Thoracic aorta (tissue), 2 donors: ENCODE results near the gene DYNC1H1. TPM values are rescaled to one million over a fixed set of nuclear protein-coding genes. Genes with fewer than 3 reads are reported as not detected.
"Not testable (repeated sequence)": the region's sequence is repeated elsewhere in the genome, so short reads cannot be mapped to it uniquely, and the experiment has no call there.

Experiments
- ATAC-seq: fragments of 150-250 bp; one replicate; pipeline ENCODE4 v1.8.0; 2017; ENCODE audit warnings: low read depth; ENCODE audit not compliant: insufficient number of reproducible peaks, low FRiP score
- DNase-seq: peaks from one replicate; pipeline ENCODE4 v3.0.0-alpha.2; 2020; ENCODE audit warnings: low spot score
- H3K27ac ChIP-seq, 2 donors: fragments of 200-600 bp; sonication (generic); 1 replicate in 1 of 2; 2 replicates in 1 of 2; pipeline ENCODE4 v1.5.1; 2016; ENCODE audit warnings: mild to moderate bottlenecking in 2 of 2, moderate library complexity in 2 of 2
- H3K27me3 ChIP-seq: fragments of 200-600 bp; sonication (generic); replicated peaks from 2 replicates; pipeline ENCODE4 v1.6.0; 2016; ENCODE audit warnings: mild to moderate bottlenecking; ENCODE audit not compliant: insufficient read depth
- H3K36me3 ChIP-seq: fragments of 200-600 bp; sonication (generic); one replicate; pipeline ENCODE4 v1.5.1; 2016
- H3K4me1 ChIP-seq, 2 donors: fragments of 200-600 bp; sonication (generic); 1 replicate in 1 of 2; 2 replicates in 1 of 2; pipeline versions ENCODE4 v1.5.1 to v1.6.0; 2016; ENCODE audit warnings: low read depth in 2 of 2, mild to moderate bottlenecking in 1 of 2; ENCODE audit not compliant: control insufficient read depth in 1 of 2
- H3K4me3 ChIP-seq: fragments of 200-600 bp; sonication (generic); 2 replicates; pipeline ENCODE4 v1.5.1; 2016; ENCODE audit warnings: mild to moderate bottlenecking
- H3K9me3 ChIP-seq: fragments of 200-600 bp; sonication (generic); 2 replicates; pipeline ENCODE4 v1.5.1; 2016
- CTCF ChIP-seq: fragments of 200-600 bp; sonication (generic); IDR thresholded peaks from one replicate; pipeline ENCODE4 v1.5.1; 2019; ENCODE audit warnings: antibody characterized with exemption
- total RNA-seq, 2 donors: library from RNA; depleted of rRNA; stranded (reverse); fragments of >200 nt; gene quantifications; one replicate each; pipeline versions ENCODE4 v1.1.0 to v1.2.3, GENCODE V29; 2016

The DYNC1H1 gene
- total RNA-seq, 2 donors from 2014 or later = 517 to 555 TPM

- no peak overlapping the region for H3K4me3 ChIP-seq
- peaks cover 0 to 9% of the 10 kb centered on the region in 2 donors for H3K4me1 ChIP-seq
- TF ChIP-seq CTCF = no peak
- no peak overlapping the region for H3K27ac ChIP-seq
- no peak for DNase-seq
- H3K36me3 ChIP-seq = peaks cover 10% of the 10 kb centered on the region
- ATAC-seq = no peak
- H3K27me3 ChIP-seq = no peaks in the 10 kb centered on the region
- H3K9me3 ChIP-seq = no peaks in the 10 kb centered on the region
Measured at GRCh38 chr14:102075155-102075554, 110.8 kb downstream of the DYNC1H1 start.

DNA sequence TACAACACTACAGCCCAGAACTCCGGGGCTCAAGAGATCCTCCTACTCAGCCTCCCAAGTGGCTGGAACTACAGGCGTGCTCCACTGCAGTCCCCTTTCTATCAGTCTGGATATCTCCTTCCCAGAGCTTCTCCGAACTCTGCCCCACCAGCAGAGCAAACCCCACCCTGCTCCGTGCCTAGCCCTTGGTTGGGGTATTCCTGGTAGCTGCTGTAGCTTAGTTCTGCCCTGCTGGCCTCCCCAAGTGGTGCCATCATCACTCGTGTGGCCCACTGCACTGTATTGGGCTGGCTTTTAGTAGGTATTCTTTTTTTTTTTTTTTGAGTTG is 113.0 kb downstream of the DYNC1H1 start:
- Histone ChIP-seq H3K9me3 (no peaks in the 10 kb centered on the region), H3K27me3 (no peaks in the 10 kb centered on the region), H3K36me3 (peaks cover 31% of the 10 kb centered on the region), H3K4me3 (no peak overlapping the region), H3K4me1 (peaks cover 0 to 7% of the 10 kb centered on the region in 2 donors), H3K27ac (no peak overlapping the region)
- DNase-seq = no peak
- no peak for TF ChIP-seq CTCF
- ATAC-seq = no peak

GRCh38 chr14:102078361-102078791 is 114.0 kb downstream of the DYNC1H1 start:
- not testable (repeated sequence) for ATAC-seq, H3K27ac ChIP-seq, H3K4me3 ChIP-seq, DNase-seq, H3K9me3 ChIP-seq, H3K27me3 ChIP-seq
- peaks cover 41% of the 10 kb centered on the region for H3K36me3 ChIP-seq
- peaks cover 3 to 17% of the 10 kb centered on the region in 2 donors for H3K4me1 ChIP-seq

GRCh38 chr14:102078831-102079699 is 114.7 kb downstream of the DYNC1H1 start:
- Histone ChIP-seq H3K36me3 (peaks cover 48% of the 10 kb centered on the region), H3K4me3 (no peak overlapping the region), H3K27me3 (no peaks in the 10 kb centered on the region), H3K27ac (no peak overlapping the region), H3K4me1 (peaks cover 10 to 23% of the 10 kb centered on the region in 2 donors), H3K9me3 (no peaks in the 10 kb centered on the region)
- DNase-seq = no peak
- no peak for TF ChIP-seq CTCF
- no peak for ATAC-seq

DNA sequence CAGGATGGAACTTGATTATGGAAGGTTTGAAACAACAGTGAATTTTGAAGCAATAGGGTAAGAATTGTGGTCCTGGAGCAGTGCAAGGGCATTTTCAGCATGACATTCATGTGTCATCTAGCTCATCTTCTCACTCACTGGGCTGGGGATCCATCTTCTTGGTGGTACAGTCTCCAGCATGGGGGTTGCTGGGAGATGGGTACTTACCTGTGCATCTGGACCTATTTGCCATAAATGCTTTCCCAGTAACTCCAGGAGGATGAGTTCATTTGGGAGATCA is 115.3 kb downstream of the DYNC1H1 start:
- no peak for DNase-seq
- TF ChIP-seq CTCF = no peak
- peaks cover 54% of the 10 kb centered on the region for H3K36me3 ChIP-seq

More for the DNA sequence above, 115.3 kb downstream of the DYNC1H1 start:
- Histone ChIP-seq H3K27me3 (no peaks in the 10 kb centered on the region), H3K4me1 (peaks cover 16 to 29% of the 10 kb centered on the region in 2 donors), H3K9me3 (no peaks in the 10 kb centered on the region), H3K27ac (no peak overlapping the region), H3K4me3 (no peak overlapping the region)
- no peak for ATAC-seq
